HuH-7.5 (cell line): ENCODE results near the gene POU4F2.
"Not testable (repeated sequence)": the region's sequence is repeated elsewhere in the genome, so short reads cannot be mapped to it uniquely, and the experiment has no call there.

Experiments used
- DNase-seq: peaks from one replicate; pipeline ENCODE4 v3.0.0; 2011; ENCODE audit warnings: low spot score

POU4F2 gene

DNA sequence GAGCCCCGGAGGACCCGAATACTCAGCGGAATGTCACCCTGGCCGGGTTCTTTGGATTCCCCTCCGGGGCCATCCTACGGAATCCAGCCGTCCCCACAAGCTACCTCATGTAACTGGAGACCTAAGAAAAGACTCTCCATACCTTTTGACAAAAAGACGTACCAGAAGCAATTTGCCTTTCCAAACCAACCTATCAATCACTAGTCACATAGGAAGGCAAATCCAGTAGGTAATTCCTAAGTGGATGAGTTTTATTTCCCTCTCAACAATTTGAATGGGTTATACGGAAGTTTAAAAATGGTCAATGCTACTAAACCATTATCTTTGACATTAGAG, 16.8 kb downstream of the POU4F2 start:
- DNase-seq, result no peak

DNA sequence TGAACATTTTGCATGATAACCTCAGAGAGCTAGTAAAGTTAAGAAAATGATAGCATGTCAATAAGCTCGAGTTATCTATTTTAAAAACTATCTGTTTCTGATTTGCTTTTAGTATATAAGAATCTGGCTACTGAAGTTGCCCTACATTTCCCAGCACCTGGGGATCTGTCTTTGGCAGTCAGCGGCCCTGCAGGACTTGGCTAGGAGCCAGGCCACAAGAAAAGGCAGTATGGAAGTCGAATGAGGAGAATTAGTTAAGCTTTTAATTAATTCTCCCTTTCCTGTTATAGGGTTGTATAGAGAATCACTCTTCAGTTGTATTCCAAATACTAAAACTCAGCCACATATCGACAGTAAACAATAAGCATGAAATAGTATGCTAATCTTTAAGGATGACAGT, 22.7 kb downstream of the POU4F2 start:
- DNase-seq, result no peak

DNA sequence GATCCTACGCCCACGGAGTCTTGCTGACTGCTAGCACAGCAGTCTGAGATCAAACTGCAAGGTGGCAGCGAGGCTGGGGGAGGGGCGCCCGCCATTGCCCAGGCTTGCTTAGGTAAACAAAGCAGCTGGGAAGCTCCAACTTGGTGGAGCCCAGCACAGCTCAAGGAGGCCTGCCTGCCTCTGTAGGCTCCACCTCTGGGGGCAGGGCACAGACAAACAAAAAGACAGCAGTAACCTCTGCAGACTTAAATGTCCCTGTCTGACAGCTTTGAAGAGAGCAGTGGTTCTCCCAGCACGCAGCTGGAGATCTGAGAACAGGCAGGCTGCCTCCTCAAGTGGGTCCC, 25.2 kb downstream of the POU4F2 start:
- DNase-seq, result not testable (repeated sequence)

DNA sequence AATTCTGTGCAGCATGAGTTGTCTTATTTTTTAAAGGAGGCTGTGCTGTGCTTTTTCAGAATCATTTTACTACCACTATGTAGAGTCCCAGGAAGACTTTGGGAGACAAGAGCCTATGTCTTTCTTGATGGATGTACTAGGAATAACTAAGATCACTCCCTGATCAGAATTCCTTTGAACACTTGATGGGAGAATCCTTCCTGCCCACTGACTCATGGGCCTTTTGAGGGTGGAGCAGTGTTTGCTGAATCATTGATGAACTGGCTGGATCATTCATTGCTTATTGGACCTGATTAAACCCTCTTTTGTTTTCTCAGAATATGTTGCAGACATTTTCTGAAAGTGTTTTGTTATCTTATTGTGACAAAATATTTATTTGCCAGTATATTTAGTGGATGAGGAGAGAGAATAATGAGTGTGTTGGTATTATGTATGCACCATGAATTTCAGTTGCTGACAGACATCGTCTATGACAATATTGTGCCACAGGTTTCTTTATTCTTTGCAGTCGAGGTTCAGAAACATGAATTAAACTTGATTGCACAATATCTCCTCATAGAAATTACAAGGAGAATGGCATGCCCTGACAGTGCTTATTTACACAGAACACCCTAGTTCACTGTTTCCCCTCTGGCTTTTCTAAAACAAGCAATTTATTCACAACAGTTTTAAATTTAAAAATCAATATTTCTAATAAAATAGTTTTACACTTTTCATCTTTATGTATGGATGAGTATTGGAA, 36.3 kb downstream of the POU4F2 start:
- no peak for DNase-seq
